Hepatocyte (in vitro differentiated cells): ENCODE measurements around the gene OAS3.

ENCODE experiments used
- CTCF ChIP-seq: fragments of 200-600 bp; sonication (generic); IDR thresholded peaks from 2 replicates; pipeline ENCODE4 v1.5.1; 2016; ENCODE audit warnings: antibody characterized with exemption, mild to moderate bottlenecking; ENCODE audit not compliant: poor library complexity
- EZH2 ChIP-seq: fragments of 200-600 bp; sonication (generic); IDR thresholded peaks from 2 replicates; pipeline ENCODE4 v1.6.1; 2016; ENCODE audit warnings: antibody characterized with exemption, mild to moderate bottlenecking, borderline replicate concordance
- EZH2phosphoT487 ChIP-seq: fragments of 200-600 bp; sonication (generic); IDR thresholded peaks from one replicate; pipeline ENCODE4 v1.6.1; 2018; ENCODE audit warnings: antibody characterized with exemption, mild to moderate bottlenecking, low read depth, moderate library complexity; ENCODE audit not compliant: unreplicated experiment, severe bottlenecking

GRCh38 chr12:112977641-112978040 is 39.4 kb downstream of the OAS3 start:
- TF ChIP-seq CTCF (no peak), EZH2 (no peak), EZH2phosphoT487 (no peak)
